NCI-H526 treated with DMSO at 0.1 percent for 48 hours (cell line): ENCODE data around the gene CDA.
A peak's percentile ranks its signal among the peaks of the same experiment; 100 is the strongest.

ENCODE experiments used
- DNase-seq: peaks from one replicate; lab custom pipeline; 2025; lab: John Stamatoyannopoulos, UW

The CDA gene

GRCh38 chr1:20588634-20589225, at the start of gene CDA:
Gene CDA (plus strand): TSS chr1:20589097. CDS start chr1:20589130, 33 bp downstream.
- DNase-seq, result no peak

- no peak for DNase-seq
Observed at GRCh38 chr1:20540281-20540680, 48.6 kb upstream of the CDA start.

- DNase-seq, result no peak
Observed at GRCh38 chr1:20546637-20547036, 42.3 kb upstream of the CDA start.

- DNase-seq, result peak; percentile 40
Observed at GRCh38 chr1:20551161-20551560, 37.7 kb upstream of the CDA start.

GRCh38 chr1:20551945-20552727, 36.8 kb upstream of the CDA start, which contains the start of gene FAM43B:
Gene FAM43B (plus strand): TSS chr1:20552573. CDS start chr1:20552974, 401 bp downstream.
- DNase-seq, result no peak

GRCh38 chr1:20552728-20553445, 36.0 kb upstream of the CDA start:
- DNase-seq, result no peak

GRCh38 chr1:20555025-20555757, 33.7 kb upstream of the CDA start:
- DNase-seq, result no peak

- no peak for DNase-seq
Observed at GRCh38 chr1:20555758-20556120, 33.2 kb upstream of the CDA start.

GRCh38 chr1:20558191-20558590, 30.7 kb upstream of the CDA start:
- no peak for DNase-seq

- no peak for DNase-seq
Observed at GRCh38 chr1:20560966-20561365, 27.9 kb upstream of the CDA start.

GRCh38 chr1:20565234-20565633, 23.7 kb upstream of the CDA start:
- no peak for DNase-seq

GRCh38 chr1:20569523-20570098, 19.3 kb upstream of the CDA start:
- DNase-seq, result no peak

GRCh38 chr1:20571427-20571826, 17.5 kb upstream of the CDA start:
- no peak for DNase-seq

GRCh38 chr1:20573987-20574386, 14.9 kb upstream of the CDA start:
- DNase-seq, result no peak

GRCh38 chr1:20574686-20575540, 14.0 kb upstream of the CDA start:
- no peak for DNase-seq

- DNase-seq, result no peak
Observed at GRCh38 chr1:20575541-20576336, 13.2 kb upstream of the CDA start.

GRCh38 chr1:20578062-20578461, 10.8 kb upstream of the CDA start:
- DNase-seq, result no peak

GRCh38 chr1:20578721-20579395, 10.0 kb upstream of the CDA start:
- no peak for DNase-seq

GRCh38 chr1:20584890-20585289, 4.0 kb upstream of the CDA start:
- DNase-seq, result no peak
